ENCODE measurements around the gene CREB5. TPM values are rescaled to one million over a fixed set of nuclear protein-coding genes. Genes with fewer than 3 reads are reported as not detected.

Gene CREB5
- total and polyA plus RNA-seq, 2 donors (not counting 3 experiments of a cell fraction or from before 2014, with no cell fraction given), result 19.6 to 28.4 TPM

DNA sequence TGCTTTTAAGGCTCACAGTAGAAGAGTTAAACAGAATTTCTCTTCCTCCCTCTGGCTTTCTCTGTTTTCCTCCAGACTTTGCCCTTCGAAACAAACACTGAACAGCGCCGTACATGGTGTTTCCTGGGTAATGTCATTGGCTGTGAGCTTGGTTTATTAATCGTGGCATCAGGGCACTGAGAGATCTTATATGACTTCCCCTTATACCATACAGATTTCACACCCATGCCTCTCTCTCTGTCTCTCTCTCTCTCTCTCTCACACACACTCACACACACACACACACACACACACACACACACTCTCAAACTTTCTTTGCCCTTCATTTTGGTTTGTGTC lies 195.5 kb downstream of the CREB5 start:
- Histone ChIP-seq H3K9ac (replicated peaks; ENCODE audit: extremely low read depth, insufficient read depth, low read length) (no peak overlapping the region), H3K4me2 (ENCODE audit: insufficient read depth, low read length) (no peak overlapping the region), H3K79me2 (ENCODE audit: control insufficient read depth, insufficient read depth, low read length) (no peaks in the 10 kb centered on the region), H3K27ac (ENCODE audit: insufficient read depth, low read depth, low read length) (no peak overlapping the region), H3K27me3 (ENCODE audit: control insufficient read depth in 2 of 2, insufficient read depth in 2 of 2, low read length in 2 of 2) (no peaks in the 10 kb centered on the region), H3K9me3 (replicated peaks; ENCODE audit: control insufficient read depth, insufficient read depth, low read length) (no peaks in the 10 kb centered on the region), H3K9me1 (replicated peaks; ENCODE audit: control insufficient read depth, extremely low read depth, insufficient read depth, low read length) (no peaks in the 10 kb centered on the region), H2AFZ (ENCODE audit: low read depth, low read length) (no peak overlapping the region), H3K36me3 (ENCODE audit: control insufficient read depth in 2 of 2, extremely low read depth in 1 of 2, insufficient read depth in 2 of 2, low read length in 2 of 2) (no peaks in the 10 kb centered on the region), H3K4me1 (ENCODE audit: control insufficient read depth, extremely low read depth, insufficient read depth, low read length) (peaks cover 28% of the 10 kb centered on the region), H4K20me1 (replicated peaks; ENCODE audit: control insufficient read depth, extremely low read depth, insufficient read depth, low read length) (no peaks in the 10 kb centered on the region), H3K4me3 (replicated peaks in 1 of 3; ENCODE audit: insufficient read depth in 1 of 3, low read depth in 1 of 3, low read length in 3 of 3) (no peak overlapping the region)
- TF ChIP-seq FOS (IDR thresholded peaks at IDR 0.05; ENCODE audit: borderline replicate concordance, insufficient read depth, low read length) (no peak), CTCF (IDR thresholded peaks at IDR 0.05; ENCODE audit: extremely low read depth in 1 of 2, insufficient read depth in 1 of 2, low read depth in 1 of 2, low read length in 2 of 2) (no peak), GATA2 (IDR thresholded peaks at IDR 0.05; ENCODE audit: insufficient read depth, insufficient read length, low read depth, low read length) (no peak), POLR2A (IDR thresholded peaks at IDR 0.05; ENCODE audit: low read depth, low read length) (no peak), MYC (IDR thresholded peaks at IDR 0.05; ENCODE audit: low read depth, low read length) (no peak), EZH2 (IDR thresholded peaks at IDR 0.05; ENCODE audit: borderline replicate concordance, low read depth, low read length, severe bottlenecking) (no peak), JUN (IDR thresholded peaks at IDR 0.05; ENCODE audit: borderline replicate concordance, insufficient read depth, insufficient read length, low read depth) (no peak), POLR2AphosphoS5 (IDR thresholded peaks at IDR 0.05; ENCODE audit: insufficient read depth, low read depth, low read length) (no peak)
- TF ChIP-seq, protein P1, sequence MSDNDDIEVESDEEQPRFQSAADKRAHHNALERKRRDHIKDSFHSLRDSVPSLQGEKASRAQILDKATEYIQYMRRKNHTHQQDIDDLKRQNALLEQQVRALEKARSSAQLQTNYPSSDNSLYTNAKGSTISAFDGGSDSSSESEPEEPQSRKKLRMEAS (IDR thresholded peaks at IDR 0.05; ENCODE audit: insufficient read depth, insufficient read length), result no peak
- BruUV-seq (replicated peaks), result no TSS peak
- intact Hi-C loops (cut with micrococcal nuclease), result loop anchor here (2.0 kb wide), 1 partner anchor 63 kb away; no protein-coding TSS in a partner anchor
- ChIA-PET CTCF (no interaction called here), POLR2A (no interaction called here)
- DNase-seq (ENCODE audit: low read depth, low spot score) (no peak), FAIRE-seq (no peak)
- dilution Hi-C loops (cut with MboI; ENCODE audit: extremely low pct_ligation_motif_present, low sequenced_read_pairs), result no loop called here

All from endothelial cell of umbilical vein (primary cell).